EH (cell line): ENCODE measurements around the gene TTN.
A peak's percentile ranks its signal among the peaks of the same experiment; 100 is the strongest.

Source experiments
- DNase-seq: peaks from one replicate; pipeline ENCODE4 v3.0.0-alpha.2; 2015; ENCODE audit warnings: low read depth

TTN gene

DNA sequence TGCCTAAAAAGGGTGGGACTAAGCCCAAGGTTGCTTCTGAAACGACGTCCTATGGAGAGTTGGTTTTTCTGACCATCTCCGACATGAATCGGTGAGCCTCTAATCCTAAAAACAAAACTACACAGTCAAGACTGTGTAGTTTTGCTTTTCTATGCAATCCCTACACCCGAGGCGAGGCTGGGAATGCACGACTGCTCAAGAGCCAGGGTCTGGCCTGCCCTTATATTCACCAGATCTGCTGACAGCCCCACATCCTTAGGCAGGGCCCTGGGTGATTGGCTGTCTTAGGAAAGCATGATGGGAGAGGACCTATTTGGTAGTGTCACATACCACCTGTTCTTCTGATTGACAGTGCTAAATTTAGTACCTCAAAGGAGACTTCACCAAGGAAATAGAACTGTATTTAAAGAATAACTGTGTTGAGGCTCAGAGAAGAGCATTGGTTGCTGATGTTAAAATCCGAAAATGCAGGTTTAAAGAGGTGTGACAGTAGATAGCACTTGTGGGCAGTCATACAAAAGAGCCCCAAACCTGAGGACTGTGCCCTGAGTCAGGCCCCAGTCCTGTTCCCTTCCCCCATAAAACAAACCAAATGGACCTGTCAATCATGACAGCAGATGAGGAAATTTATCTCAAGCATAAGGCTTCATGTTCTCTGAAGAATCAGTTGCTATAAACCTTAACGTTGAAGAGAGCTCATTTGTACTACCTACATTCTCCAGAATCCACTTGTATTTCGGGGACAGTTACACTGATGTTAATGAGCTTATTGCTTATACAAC lies at the start of gene TTN:
TSS of gene TTN (minus strand) at position 197 of the 782 bp plus-strand sequence. CDS start 2,781 bp downstream, outside the sequence.
- no peak for DNase-seq

DNA sequence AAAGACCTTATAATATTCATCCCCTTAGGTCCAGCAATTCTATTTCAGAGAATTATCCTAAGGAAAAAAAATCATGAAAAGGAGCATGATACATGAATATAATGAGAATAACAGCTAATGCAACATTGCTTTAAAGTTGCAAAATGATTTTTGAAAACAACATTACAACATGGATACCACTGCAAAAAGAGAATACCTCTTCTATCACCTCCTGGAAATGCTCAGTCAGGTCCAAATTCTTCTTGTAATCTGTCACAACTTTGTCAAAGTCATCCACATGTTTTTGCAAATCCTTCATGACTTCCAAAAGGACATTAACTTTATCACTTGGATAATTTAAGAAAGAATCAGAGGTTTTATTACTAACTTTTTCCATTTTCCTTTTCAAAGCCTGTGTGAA lies 47.9 kb upstream of the TTN start:
- DNase-seq: no peak

DNA sequence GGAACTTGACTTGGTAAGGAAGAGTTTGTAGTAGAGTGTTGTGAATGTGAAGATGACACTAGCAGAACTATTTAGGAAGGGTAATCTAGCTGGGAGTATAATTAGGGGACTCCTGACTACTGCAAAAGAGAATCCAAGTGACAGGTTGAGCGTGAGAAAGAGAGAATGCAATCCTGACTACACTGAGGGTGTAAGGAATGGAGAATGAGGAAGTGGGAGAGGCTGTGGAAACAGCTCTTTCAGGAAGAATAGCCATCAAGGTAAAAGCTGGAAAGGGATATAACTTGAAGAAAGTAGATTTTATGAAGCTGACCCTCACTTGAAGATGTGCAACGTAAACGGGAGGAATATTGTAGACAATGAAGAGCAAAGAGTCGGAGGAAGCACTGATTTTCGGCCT lies 41.1 kb upstream of the TTN start:
- DNase-seq: no peak

GRCh38 chr2:178846458-178846802 lies 39.2 kb upstream of the TTN start:
- peak; percentile 14 for DNase-seq

DNA sequence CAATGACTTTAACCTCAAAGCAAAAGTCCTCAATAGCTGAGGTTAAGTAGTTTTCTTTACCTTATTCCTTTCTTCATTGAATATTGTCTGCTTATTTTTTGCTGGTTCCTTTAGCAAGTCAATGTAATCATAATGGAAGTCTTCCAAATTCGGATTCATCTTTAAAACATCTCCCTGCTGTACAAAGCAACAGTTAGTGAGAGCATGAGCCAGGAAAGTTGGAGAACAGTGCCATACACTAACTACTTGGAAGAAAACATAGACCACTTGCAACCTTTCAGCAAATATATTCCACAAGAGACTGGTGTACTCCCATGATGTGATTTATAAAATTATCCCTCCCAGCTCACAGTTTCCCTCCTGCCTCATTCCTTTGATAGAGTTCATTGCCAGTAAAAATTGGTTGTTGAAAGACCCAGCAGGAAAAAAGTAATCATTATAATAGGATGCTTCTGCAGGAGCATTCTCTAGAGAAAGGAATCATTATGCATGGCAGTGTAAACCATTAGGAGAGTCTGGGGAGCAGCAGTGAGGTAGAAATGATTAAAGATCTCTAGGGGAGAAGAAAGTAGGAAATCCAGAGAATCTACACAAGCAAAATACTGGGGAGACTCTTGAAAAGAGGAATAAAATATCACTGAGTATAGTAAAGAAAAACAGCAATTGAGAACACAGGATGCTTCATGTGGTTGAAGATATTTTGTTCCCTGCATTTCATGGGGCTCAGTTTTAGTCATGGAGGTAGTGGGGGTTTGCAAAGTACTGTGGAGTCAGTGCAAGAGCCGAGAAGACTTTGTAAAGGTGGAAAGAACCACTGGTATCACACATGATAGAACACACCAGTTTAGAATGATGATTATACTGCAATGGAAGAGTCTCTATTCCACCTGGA lies 38.6 kb upstream of the TTN start:
- peak; percentile 53 for DNase-seq

DNA sequence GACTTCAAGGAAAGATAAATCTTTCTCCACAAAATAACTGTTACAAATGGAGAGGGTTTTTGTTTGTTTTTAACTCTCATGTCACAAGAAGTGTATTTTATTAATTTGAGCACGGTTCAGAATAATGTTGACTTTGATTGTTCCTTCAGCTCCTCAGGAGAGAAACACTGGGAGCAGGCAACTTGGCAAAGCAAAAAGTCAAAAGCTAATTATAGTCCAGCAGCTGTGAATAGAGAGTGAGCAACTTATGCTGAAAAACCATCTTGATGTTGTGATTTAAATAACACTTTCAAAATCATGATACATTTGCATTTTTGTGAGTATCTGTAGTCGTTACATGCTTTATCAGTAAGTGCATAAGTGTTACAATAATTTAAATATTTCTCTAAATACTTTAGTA lies 37.5 kb upstream of the TTN start:
- DNase-seq: no peak

DNA sequence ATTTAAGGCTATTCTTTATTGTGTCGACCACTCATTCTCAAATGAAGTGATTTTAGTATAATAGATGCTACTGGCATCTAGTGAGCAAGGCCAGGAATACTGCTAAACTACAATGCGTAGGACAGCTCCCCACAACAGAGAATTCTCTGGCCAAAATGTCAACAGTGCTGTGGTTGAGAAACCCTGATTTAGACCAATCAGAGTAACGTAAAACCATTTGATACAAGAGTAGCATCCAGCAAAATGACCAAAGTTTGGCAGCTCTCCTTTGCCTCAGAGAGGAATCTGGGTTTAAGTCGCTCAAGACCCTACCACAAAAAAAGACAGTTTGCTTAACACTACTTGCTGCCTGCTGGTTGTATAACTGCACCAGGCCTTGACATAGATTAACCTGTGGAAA lies 37.0 kb upstream of the TTN start:
- no peak for DNase-seq

GRCh38 chr2:178843697-178844096 lies 36.5 kb upstream of the TTN start:
- no peak for DNase-seq

- DNase-seq: no peak
Observed at GRCh38 chr2:178836807-178837206, 29.6 kb upstream of the TTN start.

GRCh38 chr2:178834086-178834485 lies 26.9 kb upstream of the TTN start:
- no peak for DNase-seq

DNA sequence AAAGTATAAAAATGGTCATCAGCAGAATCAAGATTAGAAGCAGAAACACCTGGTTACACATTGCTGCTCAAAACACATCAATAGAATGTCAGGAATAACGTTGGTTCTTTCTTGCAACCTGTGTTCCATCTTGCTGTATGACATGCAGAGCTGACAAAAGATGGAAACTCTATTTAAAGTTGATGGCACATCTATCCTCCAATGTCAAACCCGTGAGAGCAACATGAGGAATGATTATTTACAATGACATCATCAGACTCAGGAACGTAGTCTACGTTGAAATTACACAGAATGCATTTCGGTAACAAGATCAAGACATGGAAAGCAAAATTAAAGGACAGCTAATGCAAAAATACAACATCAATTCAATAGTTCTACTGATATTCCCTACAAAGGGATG lies 26.2 kb upstream of the TTN start:
- no peak for DNase-seq

DNA sequence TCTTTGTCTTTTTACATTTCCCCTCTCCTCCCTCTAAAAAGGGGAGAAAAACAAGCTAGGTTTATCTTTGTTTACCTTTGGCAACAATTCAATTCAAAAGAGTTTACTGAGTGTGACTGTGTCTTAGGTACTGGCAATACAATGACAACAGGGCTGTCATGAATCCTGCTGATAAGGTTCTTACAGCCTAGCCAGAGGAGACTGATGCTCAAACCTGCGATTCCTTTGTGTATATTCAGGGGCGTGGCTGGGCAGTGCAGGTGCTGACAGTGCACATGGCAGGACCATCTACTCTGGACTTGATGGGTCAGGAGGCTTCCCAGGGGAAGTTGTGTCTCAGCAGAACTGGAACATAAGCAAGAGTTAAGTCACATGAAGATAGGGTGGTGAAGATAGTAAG lies 23.2 kb upstream of the TTN start:
- DNase-seq: no peak

- DNase-seq: no peak
Observed at GRCh38 chr2:178829981-178830380, 22.8 kb upstream of the TTN start.

DNA sequence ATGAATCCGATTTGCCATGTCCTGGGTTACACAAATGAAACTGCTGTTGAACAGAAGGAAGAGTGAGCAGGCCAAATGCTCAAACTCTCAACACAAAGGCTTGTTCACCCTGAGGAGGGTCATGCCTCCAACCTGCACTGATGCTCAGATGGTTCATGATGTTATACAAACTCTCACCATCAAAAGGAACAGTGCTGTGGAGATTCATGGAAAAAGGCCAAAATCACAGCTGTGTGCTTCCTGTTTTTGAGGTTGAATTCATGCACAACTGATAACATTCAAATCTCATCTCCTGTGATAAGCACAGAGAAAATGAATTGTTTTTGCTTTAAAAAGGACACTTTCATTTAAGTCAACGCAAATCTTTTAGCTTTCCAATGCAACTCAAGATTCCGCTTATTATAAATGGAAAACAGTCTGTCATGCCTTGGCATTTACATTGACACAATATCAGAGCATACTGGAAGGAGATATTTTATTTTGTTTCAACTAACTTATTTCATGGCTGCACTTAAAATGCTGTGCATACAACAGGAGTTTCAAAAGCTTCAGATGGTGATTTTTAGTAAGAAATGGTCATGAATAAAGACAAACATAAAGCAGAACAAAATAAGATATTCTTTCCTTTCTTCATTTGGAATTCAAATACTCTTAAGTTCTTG lies 22.2 kb upstream of the TTN start:
- DNase-seq: peak; percentile 7

DNA sequence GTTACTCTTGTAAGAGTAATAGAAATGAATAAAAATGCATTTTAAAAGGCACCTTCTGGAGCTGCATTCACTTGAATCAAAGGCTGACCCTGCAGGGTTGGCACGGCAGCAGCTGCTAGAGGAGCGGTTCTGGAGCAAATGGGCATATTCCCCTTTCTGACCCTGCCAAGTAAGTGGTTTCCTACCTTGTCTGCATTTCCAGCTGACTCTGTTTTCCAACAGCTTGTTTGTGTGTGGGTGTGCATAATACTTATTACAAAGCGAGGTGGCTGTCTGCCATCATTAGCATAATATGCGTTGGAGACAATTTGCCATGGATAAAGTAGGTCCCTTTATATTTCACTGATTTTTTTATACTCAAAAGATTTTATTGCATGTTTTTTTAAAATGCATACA lies 21.3 kb upstream of the TTN start:
- DNase-seq: no peak

- DNase-seq: no peak
Observed at GRCh38 chr2:178827739-178828485, 20.7 kb upstream of the TTN start.

- peak; percentile 24 for DNase-seq
Observed at GRCh38 chr2:178827111-178827510, 19.9 kb upstream of the TTN start.

DNA sequence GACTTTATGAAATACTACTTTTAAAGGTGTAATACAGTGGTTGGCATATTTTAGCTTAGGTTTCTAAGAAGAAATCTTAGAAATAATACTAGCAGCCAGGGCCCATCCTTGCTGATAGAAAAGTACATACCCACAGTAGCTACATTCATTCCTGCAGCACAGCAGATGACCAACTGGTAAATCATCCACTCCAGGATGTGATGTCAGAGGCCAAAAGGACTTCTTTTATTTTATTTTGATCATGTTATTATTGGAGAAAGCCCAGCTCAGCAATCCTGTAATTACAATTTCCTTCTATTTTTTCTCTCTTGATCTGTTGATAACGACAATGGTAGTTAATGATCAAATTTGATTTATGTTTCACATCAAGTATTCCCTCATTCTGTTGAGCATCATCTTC lies 18.0 kb upstream of the TTN start:
- peak; percentile 73 for DNase-seq

GRCh38 chr2:178824181-178824580 lies 17.0 kb upstream of the TTN start:
- no peak for DNase-seq

DNA sequence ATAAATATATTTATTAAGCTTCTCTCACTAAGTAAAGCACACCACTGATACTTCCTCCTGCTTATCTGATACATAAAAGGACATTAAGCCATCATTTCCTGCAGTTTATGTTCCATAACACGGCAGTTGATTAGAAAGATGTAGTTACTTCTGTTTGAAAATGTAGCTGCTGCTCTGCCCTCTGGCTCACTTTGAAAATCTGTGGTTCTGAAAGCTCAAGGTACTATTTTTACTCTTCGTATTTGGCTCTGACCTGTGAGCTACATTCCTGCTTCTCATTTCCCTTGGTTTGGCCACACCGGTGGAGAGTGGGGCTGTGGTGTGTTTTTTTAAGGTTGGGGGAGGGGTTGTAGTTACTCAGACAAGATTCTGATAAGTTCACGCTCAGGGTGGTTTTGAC lies 12.8 kb upstream of the TTN start:
- peak; percentile 1 for DNase-seq

- peak; percentile 38 for DNase-seq
Observed at GRCh38 chr2:178819147-178819875, 12.1 kb upstream of the TTN start.
